HepG2 (cell line): ENCODE results near the gene SELPLG. TPM values are rescaled to one million over a fixed set of nuclear protein-coding genes. Genes with fewer than 3 reads are reported as not detected.

Source experiments
- ATAC-seq: fragments of 200-7000 bp; cut with Tn5 transposase; 3 replicates; pipeline ENCODE4 v1.9.1; 2020; ENCODE audit warnings: mild to moderate bottlenecking, moderate library complexity
- BruUV-seq: library from RNA; stranded (reverse); fragments of 400-500 nt; replicated peaks from 2 replicates; lab custom pipeline; 2021; lab: Mats Ljungman, UMichigan
- CTCF ChIA-PET: fragments of 300-600 bp; formaldehyde crosslinking; extraction: SDS; loops from one replicate; lab custom pipeline; 2021; ENCODE audit warnings: low total read pairs, inconsistent platforms, low intra/inter-chr PET ratio; lab: Yijun Ruan, JAX
- POLR2A ChIA-PET: fragments of 350-600 bp; sonication (Branson Sonifier 250); formaldehyde crosslinking; loops from one replicate; lab custom pipeline; 2020; ENCODE audit warnings: antibody characterized with exemption, inconsistent platforms; lab: Yijun Ruan, JAX
- DNase-seq: peaks from one replicate; pipeline ENCODE4 v3.0.0-alpha.2; 2015; ENCODE audit warnings: low spot score
- FAIRE-seq: peaks from 3 replicates; lab custom pipeline; 2011; peaks lifted over from hg19 to GRCh38; lab: Jason Lieb, UNC
- H2AFZ ChIP-seq: one replicate; pipeline ENCODE4 v1.6.1; 2011; ENCODE audit warnings: low read length, inconsistent platforms
- H3K27ac ChIP-seq: fragments of 300-600 bp; 3 replicates; pipeline ENCODE4 v1.8.0; 2011; ENCODE audit warnings: mixed run types, mild to moderate bottlenecking, mixed read lengths, low read length, inconsistent platforms; ENCODE audit not compliant: insufficient read depth; ENCODE audit errors: extremely low read length
- H3K27me3 ChIP-seq, 2 experiments: fragments of 200-600 bp in 1 of 2; 2 replicates in 1 of 2; 3 replicates in 1 of 2; pipeline versions ENCODE4 v1.6.0 to v1.8.0; 2011; ENCODE audit warnings: low read length in 2 of 2, mild to moderate bottlenecking in 2 of 2, moderate library complexity in 2 of 2, inconsistent platforms in 1 of 2; ENCODE audit not compliant: insufficient read depth in 2 of 2, control insufficient read depth in 1 of 2
- H3K36me3 ChIP-seq, 2 experiments: fragments of 200-600 bp in 1 of 2; replicated peaks in 1 of 2; 2 replicates in 1 of 2; 3 replicates in 1 of 2; pipeline versions ENCODE4 v1.5.1 to v1.8.0; 2011; ENCODE audit warnings: low read length in 2 of 2, inconsistent platforms in 1 of 2; ENCODE audit not compliant: insufficient read depth in 2 of 2, control insufficient read depth in 1 of 2
- H3K4me1 ChIP-seq: 2 replicates; pipeline ENCODE4 v1.5.1; 2012; ENCODE audit warnings: low read length, inconsistent platforms; ENCODE audit not compliant: insufficient read depth
- H3K4me2 ChIP-seq: 2 replicates; pipeline ENCODE4 v1.6.0; 2011; ENCODE audit warnings: low read depth, low read length, inconsistent platforms
- H3K4me3 ChIP-seq, 3 experiments: fragments of 200-600 bp in 1 of 3; sonication (generic), shearing (Covaris generic) in 1 of 3; replicated peaks in 1 of 3; 2 replicates each; pipeline ENCODE4 v1.5.1; 2011 to 2016; ENCODE audit warnings: low read length in 3 of 3, inconsistent platforms in 2 of 3, low read depth in 2 of 3, mild to moderate bottlenecking in 2 of 3, control low read depth in 1 of 3, mixed read lengths in 1 of 3; ENCODE audit not compliant: insufficient read depth in 1 of 3
- H3K79me2 ChIP-seq: one replicate; pipeline ENCODE4 v1.6.1; 2011; ENCODE audit warnings: low read length, inconsistent platforms; ENCODE audit not compliant: insufficient read depth
- H3K9ac ChIP-seq: 2 replicates; pipeline ENCODE4 v1.6.0; 2011; ENCODE audit warnings: mild to moderate bottlenecking, low read depth, low read length, inconsistent platforms; ENCODE audit not compliant: insufficient read depth
- H3K9me3 ChIP-seq: 2 replicates; pipeline ENCODE4 v1.5.1; 2012; ENCODE audit warnings: mild to moderate bottlenecking, low read length
- H4K20me1 ChIP-seq: 2 replicates; pipeline ENCODE4 v1.6.0; 2011; ENCODE audit warnings: inconsistent platforms, mild to moderate bottlenecking, low read length, moderate library complexity; ENCODE audit not compliant: insufficient read depth
- FOSL1 ChIP-seq: sonication (generic); formaldehyde crosslinking; IDR thresholded peaks from 2 replicates; pipeline ENCODE4 v1.9.0; 2021; ENCODE audit warnings: missing genetic modification reagents, borderline replicate concordance
- KDM1A ChIP-seq: IDR thresholded peaks from 2 replicates; pipeline ENCODE4 v1.6.1; 2016; ENCODE audit warnings: missing compliant biosample characterization
- NFRKB ChIP-seq: fragments of 450-650 bp; IDR thresholded peaks from 2 replicates; pipeline ENCODE4 v1.6.1; 2017
- PHB2 ChIP-seq: fragments of 450-650 bp; IDR thresholded peaks from 2 replicates; pipeline ENCODE4 v1.6.1; 2018; ENCODE audit not compliant: partially characterized antibody
- PRMT3 ChIP-seq: sonication (generic); formaldehyde crosslinking; IDR thresholded peaks from 2 replicates; pipeline ENCODE4 v1.8.1; 2022; ENCODE audit warnings: low read depth, mild to moderate bottlenecking, moderate library complexity, missing genetic modification reagents, borderline replicate concordance
- RXRB ChIP-seq: IDR thresholded peaks from 2 replicates; pipeline ENCODE4 v1.6.1; 2016; ENCODE audit warnings: borderline replicate concordance, missing genetic modification reagents, missing compliant biosample characterization
- SP4 ChIP-seq: sonication (generic); formaldehyde crosslinking; IDR thresholded peaks from 2 replicates; pipeline ENCODE4 v1.8.1; 2023; ENCODE audit warnings: mild to moderate bottlenecking, missing genetic modification reagents
- U2AF1 ChIP-seq: fragments of 200-400 bp; formaldehyde crosslinking; optimal IDR thresholded peaks from 2 replicates; pipeline ENCODE3; 2017; ENCODE audit warnings: mild to moderate bottlenecking, low read depth, low read length
- ZBTB20 ChIP-seq: sonication (generic); formaldehyde crosslinking; IDR thresholded peaks from 2 replicates; pipeline ENCODE4 v1.8.1; 2023; ENCODE audit warnings: missing genetic modification reagents, low read depth, mild to moderate bottlenecking, borderline replicate concordance
- ZNF12 ChIP-seq: sonication (generic); formaldehyde crosslinking; IDR thresholded peaks from 2 replicates; pipeline ENCODE4 v1.5.0; 2020; ENCODE audit warnings: missing genetic modification reagents
- ZNF230 ChIP-seq: sonication (generic); formaldehyde crosslinking; IDR thresholded peaks from 2 replicates; pipeline ENCODE4 v1.4.0; 2020; ENCODE audit warnings: mild to moderate bottlenecking, missing genetic modification reagents
- ZNF44 ChIP-seq: sonication (generic); formaldehyde crosslinking; IDR thresholded peaks from 2 replicates; pipeline ENCODE4 v1.5.1; 2020; ENCODE audit warnings: mild to moderate bottlenecking, missing genetic modification reagents
- ZNF552 ChIP-seq: sonication (generic); formaldehyde crosslinking; IDR thresholded peaks from 2 replicates; pipeline ENCODE4 v1.9.0; 2022; ENCODE audit warnings: missing genetic modification reagents, mild to moderate bottlenecking, borderline replicate concordance
- ZNF672 ChIP-seq: sonication (generic); formaldehyde crosslinking; IDR thresholded peaks from 2 replicates; pipeline ENCODE4 v1.8.1; 2022; ENCODE audit warnings: missing genetic modification reagents
- WGBS: methylation state at CpG from one replicate; pipeline ENCODE4 v1.1.6; 2017; ENCODE audit warnings: low lambda C conversion rate; 5-methylcytosine and 5-hydroxymethylcytosine counted together
- in situ Hi-C: cut with HindIII; loops from 2 replicates; pipeline ENCODE4 v1.10.0; 2017; ENCODE audit warnings: low pct_unique_long_range_greater_than_20kb; ENCODE audit not compliant: extremely low pct_ligation_motif_present
- intact Hi-C: fragments of 100-400 bp; cut with micrococcal nuclease; formaldehyde crosslinking; loops from one replicate; pipeline ENCODE4 v1.10.0; 2022; ENCODE audit not compliant: unreplicated experiment
- polyA plus RNA-seq, 8 experiments: library from polyadenylated mRNA; depleted of rRNA in 3 of 8; stranded (reverse) in 7 of 8; unstranded in 1 of 8; fragments of >200 nt; fragmentation: Illumina TruSeq in 4 of 8; extraction: Trizol in 4 of 8; gene quantifications; 2 replicates each; pipeline versions ENCODE4 v1.2.1 to v1.2.3, GENCODE V29; 2011 to 2016; ENCODE audit warnings: low read depth in 4 of 8, missing spikeins in 1 of 8, mixed read lengths in 1 of 8; ENCODE audit not compliant: insufficient read depth in 1 of 8
- total RNA-seq, 5 experiments: library from RNA; depleted of rRNA; stranded (reverse); fragments of >200 nt; fragmentation: Illumina TruSeq; extraction: Trizol; gene quantifications; 2 replicates each; pipeline ENCODE4 v1.2.3, GENCODE V29; 2016; ENCODE audit warnings: low read depth in 1 of 5
- TF ChIP-seq, protein P1 (sequence below): sonication (generic); formaldehyde crosslinking; IDR thresholded peaks from 2 replicates; pipeline ENCODE4 v1.5.1; 2020; ENCODE audit warnings: mild to moderate bottlenecking, missing genetic modification reagents, borderline replicate concordance
- TF ChIP-seq, protein P2 (sequence below): sonication (generic); formaldehyde crosslinking; IDR thresholded peaks from 2 replicates; pipeline ENCODE4 v1.8.1; 2023; ENCODE audit warnings: missing genetic modification reagents, inconsistent platforms, borderline replicate concordance
- TF ChIP-seq, protein P3 (sequence below): IDR thresholded peaks from 2 replicates; pipeline ENCODE4 v1.6.1; 2016; ENCODE audit warnings: missing compliant biosample characterization, missing genetic modification reagents, borderline replicate concordance

Gene SELPLG
- total and polyA plus RNA-seq, 2 of the 13 experiments (the other 11 are each of a cell fraction or from before 2014, with no cell fraction given), result 0.12 TPM; not detected in 1

DNA sequence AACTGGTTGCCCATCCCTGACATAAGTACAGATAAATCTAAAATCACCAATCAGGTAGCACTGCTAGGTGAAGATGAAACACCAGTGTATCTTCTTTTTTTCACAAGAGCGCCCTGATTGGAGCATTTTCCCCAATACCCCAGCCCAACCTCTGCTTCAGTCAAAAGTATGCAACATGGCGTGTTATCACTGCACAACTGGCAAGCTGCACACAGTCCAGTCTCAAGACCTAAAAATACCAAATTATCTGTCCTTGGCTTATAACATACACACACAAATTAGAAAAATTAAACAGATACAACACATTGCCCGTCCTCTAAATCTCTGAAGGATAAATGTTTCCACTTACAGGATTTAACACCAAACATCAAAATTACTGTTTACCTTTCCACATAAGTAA lies 20.2 kb upstream of the SELPLG start:
- POLR2A ChIA-PET, result no interaction called here
- peaks cover 25 to 62% of the 10 kb centered on the region in 2 experiments for H3K36me3 ChIP-seq

DNA sequence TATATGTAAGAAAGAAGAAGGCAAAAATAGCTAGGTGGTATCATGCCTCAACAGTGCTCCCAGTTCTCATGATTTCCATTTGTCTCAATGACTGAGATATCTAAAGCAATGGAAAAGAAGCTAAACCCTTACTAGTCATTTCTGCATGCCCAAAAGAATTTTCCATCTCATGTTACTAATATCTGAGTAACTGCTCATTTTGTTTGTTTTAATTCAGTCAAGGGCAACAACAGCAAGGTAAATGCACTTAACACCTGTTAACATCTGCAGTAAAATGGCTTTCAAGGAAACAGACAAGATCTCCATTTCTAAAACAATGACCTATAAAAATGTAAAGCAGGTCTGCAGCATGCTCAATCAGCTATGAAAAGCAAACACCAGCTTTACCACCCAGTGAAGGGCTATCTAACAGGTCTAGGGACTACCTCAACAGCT lies 19.4 kb upstream of the SELPLG start:
- Histone ChIP-seq H3K27me3 (no peaks in the 10 kb centered on the region), H3K79me2 (no peaks in the 10 kb centered on the region), H2AFZ (no peak overlapping the region), H3K27ac (no peak overlapping the region), H4K20me1 (no peaks in the 10 kb centered on the region), H3K9ac (no peak overlapping the region)
- no peak for DNase-seq
- TSS peak; percentile 4 for BruUV-seq
- TF ChIP-seq ZNF12 (CRISPR knock-in tag), result no peak
- no peak for TF ChIP-seq KDM1A (CRISPR knock-in tag)
- TF ChIP-seq FOSL1 (CRISPR knock-in tag), result no peak
- TF ChIP-seq, protein P1, sequence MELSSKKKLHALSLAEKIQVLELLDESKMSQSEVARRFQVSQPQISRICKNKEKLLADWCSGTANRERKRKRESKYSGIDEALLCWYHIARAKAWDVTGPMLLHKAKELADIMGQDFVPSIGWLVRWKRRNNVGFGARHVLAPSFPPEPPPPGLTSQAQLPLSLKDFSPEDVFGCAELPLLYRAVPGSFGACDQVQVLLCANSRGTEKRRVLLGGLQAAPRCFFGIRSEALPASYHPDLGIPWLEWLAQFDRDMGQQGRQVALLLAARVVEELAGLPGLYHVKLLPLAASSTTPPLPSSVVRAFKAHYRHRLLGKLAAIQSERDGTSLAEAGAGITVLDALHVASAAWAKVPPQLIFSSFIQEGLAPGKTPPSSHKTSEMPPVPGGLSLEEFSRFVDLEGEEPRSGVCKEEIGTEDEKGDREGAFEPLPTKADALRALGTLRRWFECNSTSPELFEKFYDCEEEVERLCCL (CRISPR knock-in tag), result no peak
- TF ChIP-seq U2AF1, result no peak
- TF ChIP-seq ZNF230 (CRISPR knock-in tag), result no peak
- TF ChIP-seq, protein P2, sequence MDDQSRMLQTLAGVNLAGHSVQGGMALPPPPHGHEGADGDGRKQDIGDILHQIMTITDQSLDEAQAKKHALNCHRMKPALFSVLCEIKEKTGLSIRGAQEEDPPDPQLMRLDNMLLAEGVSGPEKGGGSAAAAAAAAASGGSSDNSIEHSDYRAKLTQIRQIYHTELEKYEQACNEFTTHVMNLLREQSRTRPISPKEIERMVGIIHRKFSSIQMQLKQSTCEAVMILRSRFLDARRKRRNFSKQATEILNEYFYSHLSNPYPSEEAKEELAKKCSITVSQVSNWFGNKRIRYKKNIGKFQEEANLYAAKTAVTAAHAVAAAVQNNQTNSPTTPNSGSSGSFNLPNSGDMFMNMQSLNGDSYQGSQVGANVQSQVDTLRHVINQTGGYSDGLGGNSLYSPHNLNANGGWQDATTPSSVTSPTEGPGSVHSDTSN (CRISPR knock-in tag), result no peak
- TF ChIP-seq, all 625 proteins: peak for 0
- ATAC-seq (no peak), FAIRE-seq (no peak)
- CTCF ChIA-PET, result no interaction called here
- Histone ChIP-seq H3K4me1 (peaks cover 12% of the 10 kb centered on the region), H3K4me3 (no peak overlapping the region), H3K36me3 (peaks cover 29 to 63% of the 10 kb centered on the region in 2 experiments), H3K9me3 (no peaks in the 10 kb centered on the region), H3K4me2 (no peak overlapping the region)
- in situ Hi-C loops, result no loop called here
- POLR2A ChIA-PET, result no interaction called here
- intact Hi-C loops, result no loop called here

More for the DNA sequence above, 20.2 kb upstream of the SELPLG start:
- Histone ChIP-seq H3K4me2 (no peak overlapping the region), H3K79me2 (no peaks in the 10 kb centered on the region), H3K4me3 (no peak overlapping the region), H3K4me1 (peaks cover 20% of the 10 kb centered on the region), H2AFZ (no peak overlapping the region), H4K20me1 (no peaks in the 10 kb centered on the region), H3K27ac (no peak overlapping the region), H3K9ac (no peak overlapping the region), H3K9me3 (no peaks in the 10 kb centered on the region), H3K27me3 (no peaks in the 10 kb centered on the region)
- in situ Hi-C loops, result no loop called here
- WGBS, result 99% methylated on average over 3 of the region's 3 CpGs
- no peak for FAIRE-seq
- no peak for DNase-seq
- no TSS peak for BruUV-seq
- ATAC-seq, result no peak
- TF ChIP-seq ZNF672 (no peak), NFRKB (no peak), RXRB (no peak), ZNF552 (CRISPR knock-in tag) (no peak), SP4 (CRISPR knock-in tag) (no peak), ZBTB20 (CRISPR knock-in tag) (no peak), ZNF44 (no peak), PRMT3 (no peak), PHB2 (no peak)
- TF ChIP-seq, protein P3, sequence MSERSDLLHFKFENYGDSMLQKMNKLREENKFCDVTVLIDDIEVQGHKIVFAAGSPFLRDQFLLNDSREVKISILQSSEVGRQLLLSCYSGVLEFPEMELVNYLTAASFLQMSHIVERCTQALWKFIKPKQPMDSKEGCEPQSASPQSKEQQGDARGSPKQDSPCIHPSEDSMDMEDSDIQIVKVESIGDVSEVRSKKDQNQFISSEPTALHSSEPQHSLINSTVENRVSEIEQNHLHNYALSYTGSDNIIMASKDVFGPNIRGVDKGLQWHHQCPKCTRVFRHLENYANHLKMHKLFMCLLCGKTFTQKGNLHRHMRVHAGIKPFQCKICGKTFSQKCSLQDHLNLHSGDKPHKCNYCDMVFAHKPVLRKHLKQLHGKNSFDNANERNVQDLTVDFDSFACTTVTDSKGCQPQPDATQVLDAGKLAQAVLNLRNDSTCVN (CRISPR knock-in tag), result no peak
- CTCF ChIA-PET, result no interaction called here
- intact Hi-C loops, result no loop called here
